SK-N-SH (cell line): ENCODE results near the gene PIK3R3. TPM values are rescaled to one million over a fixed set of nuclear protein-coding genes. Genes with fewer than 3 reads are reported as not detected.

Source experiments
- CTCF ChIA-PET: fragments of 300-600, 350-600 bp; formaldehyde crosslinking; extraction: SDS; loops from one replicate; lab custom pipeline; 2021; lab: Yijun Ruan, JAX
- POLR2A ChIA-PET: fragments of 350-600 bp; sonication (Branson Sonifier 250); formaldehyde crosslinking; extraction: SDS; loops from one replicate; lab custom pipeline; 2020; ENCODE audit warnings: antibody characterized with exemption, inconsistent platforms; lab: Yijun Ruan, JAX
- DNase-seq: peaks from one replicate; pipeline ENCODE4 v3.0.0; 2012
- H2AFZ ChIP-seq: fragments of 200-600 bp; sonication (generic); 2 replicates; pipeline ENCODE4 v1.8.1; 2016; ENCODE audit warnings: antibody characterized with exemption, mild to moderate bottlenecking, low read depth
- H3F3A ChIP-seq: fragments of 200-600 bp; sonication (generic); replicated peaks from 2 replicates; pipeline ENCODE3; 2016; ENCODE audit warnings: antibody characterized with exemption, mild to moderate bottlenecking; ENCODE audit not compliant: insufficient read depth
- H3K27ac ChIP-seq, 2 experiments: fragments of 200-500 bp in 1 of 2; fragments of 200-600 bp in 1 of 2; sonication (Bioruptor generic) in 1 of 2; sonication (generic), shearing (Covaris generic) in 1 of 2; 2 replicates each; pipeline versions ENCODE4 v1.5.1 to v1.6.1; 2014 to 2016; ENCODE audit warnings: low read depth in 2 of 2, inconsistent platforms in 1 of 2, low read length in 1 of 2, mild to moderate bottlenecking in 1 of 2, mixed read lengths in 1 of 2
- H3K27me3 ChIP-seq: fragments of 200-600 bp; sonication (generic), shearing (Covaris generic); 2 replicates; pipeline ENCODE4 v1.6.1; 2016; ENCODE audit warnings: mixed run types; ENCODE audit not compliant: insufficient read depth
- H3K36me3 ChIP-seq, 2 experiments: fragments of 200-500 bp in 1 of 2; fragments of 200-600 bp in 1 of 2; sonication (Bioruptor generic) in 1 of 2; sonication (generic) in 1 of 2; replicated peaks in 1 of 2; 2 replicates each; pipeline versions ENCODE3 to v1.5.1; 2014 to 2016; ENCODE audit warnings: low read length in 1 of 2, mild to moderate bottlenecking in 1 of 2; ENCODE audit not compliant: insufficient read depth in 2 of 2, control insufficient read depth in 1 of 2
- H3K4me1 ChIP-seq, 2 experiments: fragments of 200-500 bp in 1 of 2; fragments of 200-600 bp in 1 of 2; sonication (Bioruptor generic) in 1 of 2; sonication (generic), shearing (Covaris generic) in 1 of 2; 2 replicates each; pipeline versions ENCODE4 v1.5.1 to v1.6.1; 2014 to 2016; ENCODE audit warnings: low read depth in 1 of 2, low read length in 1 of 2, mixed run types in 1 of 2; ENCODE audit not compliant: insufficient read depth in 2 of 2, control insufficient read depth in 1 of 2
- H3K4me2 ChIP-seq: fragments of 200-600 bp; sonication (generic), shearing (Covaris generic); 2 replicates; pipeline ENCODE4 v1.6.1; 2017; ENCODE audit warnings: mixed run types
- H3K4me3 ChIP-seq, 2 experiments: fragments of 200-500 bp in 1 of 2; fragments of 200-600 bp in 1 of 2; sonication (Bioruptor generic) in 1 of 2; sonication (generic), shearing (Covaris generic) in 1 of 2; 2 replicates each; pipeline versions ENCODE4 v1.5.1 to v1.8.1; 2014 to 2016; ENCODE audit warnings: low read depth in 2 of 2, inconsistent platforms in 1 of 2, low read length in 1 of 2, mild to moderate bottlenecking in 1 of 2, mixed read lengths in 1 of 2, moderate library complexity in 1 of 2
- H3K79me2 ChIP-seq: fragments of 200-600 bp; sonication (generic); 2 replicates; pipeline ENCODE4 v1.8.1; 2017; ENCODE audit warnings: mild to moderate bottlenecking; ENCODE audit not compliant: insufficient read depth
- H3K9ac ChIP-seq: fragments of 200-600 bp; sonication (generic); 2 replicates; pipeline ENCODE4 v1.6.1; 2017; ENCODE audit warnings: mixed run types
- H3K9me2 ChIP-seq: fragments of 200-600 bp; sonication (generic); 2 replicates; pipeline ENCODE4 v1.6.1; 2017; ENCODE audit warnings: mixed run types
- H3K9me3 ChIP-seq: fragments of 200-600 bp; sonication (generic); 2 replicates; pipeline ENCODE4 v1.6.1; 2017; ENCODE audit warnings: mixed run types, mild to moderate bottlenecking, moderate library complexity
- H4K20me1 ChIP-seq: fragments of 200-600 bp; sonication (generic); 2 replicates; pipeline ENCODE4 v1.6.1; 2017; ENCODE audit warnings: mild to moderate bottlenecking, mixed run types; ENCODE audit not compliant: insufficient read depth
- CHD2 ChIP-seq: fragments of 150-350 bp; IDR thresholded peaks from 2 replicates; pipeline ENCODE4 v1.6.1; 2018; ENCODE audit warnings: low read length; ENCODE audit not compliant: partially characterized antibody
- ELF1 ChIP-seq: IDR thresholded peaks from 2 replicates; pipeline ENCODE4 v1.4.0; 2012
- EP300 ChIP-seq, 2 experiments: IDR thresholded peaks; 2 replicates each; pipeline versions ENCODE4 v1.4.0 to v1.6.1; 2012; ENCODE audit warnings: borderline replicate concordance in 1 of 2, low read depth in 1 of 2, low read length in 1 of 2
- EZH2phosphoT487 ChIP-seq: fragments of 200-600 bp; sonication (generic); IDR thresholded peaks from 2 replicates; pipeline ENCODE4 v1.6.1; 2017; ENCODE audit warnings: low read depth, mixed run types, mild to moderate bottlenecking, antibody characterized with exemption, moderate library complexity, borderline replicate concordance
- FOXJ3 ChIP-seq: sonication (generic); formaldehyde crosslinking; IDR thresholded peaks from 2 replicates; pipeline ENCODE4 v1.5.1; 2020; ENCODE audit warnings: mild to moderate bottlenecking, missing genetic modification reagents
- FOXM1 ChIP-seq: IDR thresholded peaks from 2 replicates; pipeline ENCODE4 v1.4.0; 2012; ENCODE audit warnings: low read depth, mild to moderate bottlenecking
- IRF3 ChIP-seq: fragments of 150-350 bp; IDR thresholded peaks from 2 replicates; pipeline ENCODE4 v1.6.1; 2016; ENCODE audit warnings: mild to moderate bottlenecking, low read depth, low read length
- MAX ChIP-seq: IDR thresholded peaks from 2 replicates; pipeline ENCODE4 v1.4.0; 2012; ENCODE audit warnings: low read depth
- NFIC ChIP-seq: IDR thresholded peaks from 2 replicates; pipeline ENCODE4 v1.4.0; 2012; ENCODE audit warnings: borderline replicate concordance
- POLR2AphosphoS5 ChIP-seq: IDR thresholded peaks from 2 replicates; pipeline ENCODE4 v1.6.1; 2012; ENCODE audit warnings: low read depth, low read length
- RCOR1 ChIP-seq: fragments of 150-350 bp; IDR thresholded peaks from 2 replicates; pipeline ENCODE4 v1.6.1; 2017; ENCODE audit warnings: antibody characterized with exemption, low read length
- REST ChIP-seq: IDR thresholded peaks from 2 replicates; pipeline ENCODE4 v1.6.1; 2012; ENCODE audit warnings: mild to moderate bottlenecking, low read depth, low read length, moderate library complexity
- RXRA ChIP-seq: IDR thresholded peaks from 2 replicates; pipeline ENCODE4 v1.4.0; 2012; ENCODE audit warnings: low read depth, mild to moderate bottlenecking, borderline replicate concordance
- SIN3A ChIP-seq: IDR thresholded peaks from 2 replicates; pipeline ENCODE4 v1.6.1; 2012; ENCODE audit warnings: low read depth, mild to moderate bottlenecking, low read length, moderate library complexity, borderline replicate concordance
- TAF1 ChIP-seq: IDR thresholded peaks from 2 replicates; pipeline ENCODE4 v1.6.1; 2012; ENCODE audit warnings: low read depth, mild to moderate bottlenecking, low read length, moderate library complexity, borderline replicate concordance
- TCF12 ChIP-seq: IDR thresholded peaks from 2 replicates; pipeline ENCODE4 v1.4.0; 2012
- USF1 ChIP-seq: IDR thresholded peaks from 2 replicates; pipeline ENCODE4 v1.4.0; 2012; ENCODE audit warnings: low read depth, borderline replicate concordance
- USF2 ChIP-seq: fragments of 150-350 bp; IDR thresholded peaks from 2 replicates; pipeline ENCODE4 v1.6.1; 2017; ENCODE audit warnings: antibody characterized with exemption, low read length, low read depth, borderline replicate concordance
- ZBTB33 ChIP-seq: IDR thresholded peaks from 2 replicates; pipeline ENCODE4 v1.4.0; 2012; ENCODE audit warnings: low read depth, borderline replicate concordance
- WGBS: methylation state at CpG from one replicate; pipeline ENCODE4 v1.1.6; 2017; ENCODE audit warnings: low lambda C conversion rate; 5-methylcytosine and 5-hydroxymethylcytosine counted together
- polyA plus RNA-seq, 3 experiments: library from polyadenylated mRNA; depleted of rRNA; stranded (reverse); fragments of >200 nt; gene quantifications; 2 replicates each; pipeline ENCODE4 v1.2.3, GENCODE V29; 2012

The PIK3R3 gene
- polyA plus RNA-seq, 1 of the 3 experiments (the other 2 are of a cell fraction): 4.0 TPM

- no peak overlapping the region for H2AFZ ChIP-seq
- ChIA-PET CTCF (interaction anchor here (0.9 to 1.1 kb wide), 2 partner anchors 11 to 19 kb away, joined by 3 read pairs; no protein-coding TSS in a partner anchor), POLR2A (no interaction called here)
- no peaks in the 10 kb centered on the region for H4K20me1 ChIP-seq
- H3K9ac ChIP-seq: no peak overlapping the region
- H3K4me1 ChIP-seq: no peaks in the 10 kb centered on the region
- no peak overlapping the region for H3K4me3 ChIP-seq
- H3K27me3 ChIP-seq: no peaks in the 10 kb centered on the region
- no peak for TF ChIP-seq EP300 (IDR thresholded peaks at IDR 0.05; ENCODE audit: borderline replicate concordance in 1 of 2, low read depth in 1 of 2, low read length in 1 of 2)
- no peak for TF ChIP-seq EZH2phosphoT487
- no peak for TF ChIP-seq TAF1
- no peak for TF ChIP-seq ZBTB33
- no peak for TF ChIP-seq RXRA
- no peak for TF ChIP-seq REST
- no peak for TF ChIP-seq TCF12
- no peak for TF ChIP-seq ELF1
- TF ChIP-seq MAX: no peak
- TF ChIP-seq RCOR1: no peak
- TF ChIP-seq NFIC: no peak
- no peak for TF ChIP-seq POLR2AphosphoS5
- TF ChIP-seq SIN3A: no peak
- no peak for TF ChIP-seq FOXJ3 (CRISPR knock-in tag)
- TF ChIP-seq CHD2: no peak
- no peak for TF ChIP-seq USF2
- TF ChIP-seq FOXM1: no peak
- TF ChIP-seq IRF3: no peak
- no peak for TF ChIP-seq USF1
- no peak for DNase-seq
- no peak overlapping the region for H3K27ac ChIP-seq
- no peaks in the 10 kb centered on the region for H3K36me3 ChIP-seq
- no peaks in the 10 kb centered on the region for H3K9me2 ChIP-seq
- no peaks in the 10 kb centered on the region for H3K79me2 ChIP-seq
- no peaks in the 10 kb centered on the region for H3K9me3 ChIP-seq
- 67% methylated on average over 1 of the region's 1 CpG for WGBS
- no peak overlapping the region for H3K4me2 ChIP-seq
- H3F3A ChIP-seq: no peaks in the 10 kb centered on the region
Observed at GRCh38 chr1:46160212-46160611, 27.8 kb upstream of the PIK3R3 start.
